Right forelimb (tissue), 1 donor: Measurements from ENCODE around the gene NXPE2.

Experiments used
- DNase-seq: peaks from one replicate; pipeline ENCODE4 v3.0.0-alpha.2; 2018

The NXPE2 gene

DNA sequence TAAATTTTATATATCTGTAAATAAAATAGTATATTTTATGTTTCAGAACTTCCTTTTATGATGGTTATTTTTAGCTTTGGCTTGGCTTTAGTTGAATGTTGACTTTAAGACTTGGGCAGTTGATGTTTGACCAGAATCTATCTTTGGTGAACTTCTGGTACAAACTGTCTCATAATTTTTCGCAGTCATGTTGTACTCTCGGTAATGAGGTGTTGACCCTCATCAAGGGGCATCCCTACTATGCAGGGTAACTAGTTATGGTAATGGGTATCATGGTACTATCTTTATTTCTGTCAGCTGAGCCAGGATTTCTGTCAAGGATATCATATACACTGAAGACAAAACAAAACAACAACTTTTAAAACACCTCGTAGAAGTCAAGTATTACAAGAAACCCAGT is 67.7 kb downstream of the NXPE2 start:
- DNase-seq = no peak
